Parathyroid adenoma (tissue), 2 donors: ENCODE data around the gene CADM2.

Experiments used
- H2AFZ ChIP-seq: fragments of 300-600 bp; sonication (generic); one replicate; pipeline ENCODE4 v1.7.0; 2017; ENCODE audit warnings: antibody characterized with exemption, mild to moderate bottlenecking
- H3K27ac ChIP-seq: fragments of 300-600 bp; sonication (generic); one replicate; pipeline ENCODE4 v1.7.0; 2017
- H3K27me3 ChIP-seq: fragments of 300-600 bp; sonication (generic); one replicate; pipeline ENCODE4 v1.7.0; 2017; ENCODE audit warnings: low read length; ENCODE audit not compliant: control insufficient read depth, insufficient read depth
- H3K36me3 ChIP-seq: fragments of 300-600 bp; sonication (generic); one replicate; pipeline ENCODE4 v1.7.0; 2017; ENCODE audit warnings: low read length; ENCODE audit not compliant: control insufficient read depth, insufficient read depth
- H3K4me1 ChIP-seq: fragments of 300-600 bp; sonication (generic); one replicate; pipeline ENCODE4 v1.7.0; 2017; ENCODE audit warnings: control low read depth
- H3K4me2 ChIP-seq: fragments of 300-600 bp; sonication (generic); one replicate; pipeline ENCODE4 v1.7.0; 2017; ENCODE audit warnings: low read length
- H3K4me3 ChIP-seq: fragments of 300-600 bp; sonication (generic); one replicate; pipeline ENCODE4 v1.7.0; 2017; ENCODE audit warnings: low read depth, low read length
- H3K79me2 ChIP-seq: fragments of 300-600 bp; sonication (generic); one replicate; pipeline ENCODE4 v1.7.0; 2017; ENCODE audit warnings: control low read depth
- H3K9ac ChIP-seq: fragments of 300-600 bp; sonication (generic); one replicate; pipeline ENCODE4 v1.7.0; 2017; ENCODE audit warnings: mild to moderate bottlenecking
- H3K9me3 ChIP-seq: fragments of 300-600 bp; sonication (generic); one replicate; pipeline ENCODE4 v1.7.0; 2017; ENCODE audit warnings: low read length; ENCODE audit not compliant: control insufficient read depth
- CTCF ChIP-seq: fragments of 300-600 bp; sonication (generic); IDR thresholded peaks from one replicate; pipeline ENCODE4 v1.7.0; 2017; ENCODE audit warnings: antibody characterized with exemption, mild to moderate bottlenecking
- donor health status: primary hyperparathyroidism.

The CADM2 gene

GRCh38 chr3:85709346-85709892 lies 750.6 kb downstream of the CADM2 start:
- no peak overlapping the region for H2AFZ ChIP-seq
- H3K4me1 ChIP-seq = no peaks in the 10 kb centered on the region
- no peak overlapping the region for H3K9ac ChIP-seq
- no peaks in the 10 kb centered on the region for H3K36me3 ChIP-seq
- H3K4me2 ChIP-seq = no peak overlapping the region
- H3K27ac ChIP-seq = no peak overlapping the region
- no peaks in the 10 kb centered on the region for H3K27me3 ChIP-seq
- H3K4me3 ChIP-seq = no peak overlapping the region
- H3K79me2 ChIP-seq = no peaks in the 10 kb centered on the region
- no peaks in the 10 kb centered on the region for H3K9me3 ChIP-seq
- no peak for TF ChIP-seq CTCF

- H3K27ac ChIP-seq = no peak overlapping the region
- H3K27me3 ChIP-seq = no peaks in the 10 kb centered on the region
- no peak overlapping the region for H2AFZ ChIP-seq
- no peak overlapping the region for H3K4me2 ChIP-seq
- no peaks in the 10 kb centered on the region for H3K79me2 ChIP-seq
- H3K36me3 ChIP-seq = no peaks in the 10 kb centered on the region
- H3K4me1 ChIP-seq = no peaks in the 10 kb centered on the region
- no peak overlapping the region for H3K4me3 ChIP-seq
- H3K9ac ChIP-seq = no peak overlapping the region
- TF ChIP-seq CTCF = no peak
- H3K9me3 ChIP-seq = no peaks in the 10 kb centered on the region
Observed at GRCh38 chr3:85710490-85710889, 751.7 kb downstream of the CADM2 start.

GRCh38 chr3:85721409-85722145 lies 762.8 kb downstream of the CADM2 start:
- Histone ChIP-seq H3K9me3 (no peaks in the 10 kb centered on the region), H2AFZ (no peak overlapping the region), H3K4me3 (no peak overlapping the region), H3K79me2 (no peaks in the 10 kb centered on the region), H3K36me3 (no peaks in the 10 kb centered on the region), H3K4me2 (no peak overlapping the region), H3K9ac (no peak overlapping the region), H3K27ac (no peak overlapping the region), H3K27me3 (no peaks in the 10 kb centered on the region), H3K4me1 (no peaks in the 10 kb centered on the region)
- no peak for TF ChIP-seq CTCF

GRCh38 chr3:85725809-85726208 lies 767.0 kb downstream of the CADM2 start:
- Histone ChIP-seq H3K4me2 (no peak overlapping the region), H3K27me3 (no peaks in the 10 kb centered on the region), H2AFZ (no peak overlapping the region), H3K9me3 (no peaks in the 10 kb centered on the region), H3K79me2 (no peaks in the 10 kb centered on the region), H3K9ac (no peak overlapping the region), H3K36me3 (no peaks in the 10 kb centered on the region), H3K27ac (no peak overlapping the region), H3K4me1 (no peaks in the 10 kb centered on the region), H3K4me3 (no peak overlapping the region)
- TF ChIP-seq CTCF = no peak

- Histone ChIP-seq H2AFZ (no peak overlapping the region), H3K4me2 (no peak overlapping the region), H3K4me3 (no peak overlapping the region), H3K27me3 (no peaks in the 10 kb centered on the region), H3K36me3 (no peaks in the 10 kb centered on the region), H3K4me1 (no peaks in the 10 kb centered on the region), H3K79me2 (no peaks in the 10 kb centered on the region), H3K27ac (no peak overlapping the region), H3K9me3 (no peaks in the 10 kb centered on the region), H3K9ac (no peak overlapping the region)
- TF ChIP-seq CTCF = no peak
Observed at GRCh38 chr3:85726241-85726640, 767.5 kb downstream of the CADM2 start.
